ENCODE data around the gene SNX20. TPM values are rescaled to one million over a fixed set of nuclear protein-coding genes. Genes with fewer than 3 reads are reported as not detected.

The SNX20 gene
- total RNA-seq, 1 donor from 2014 or later: not detected

DNA sequence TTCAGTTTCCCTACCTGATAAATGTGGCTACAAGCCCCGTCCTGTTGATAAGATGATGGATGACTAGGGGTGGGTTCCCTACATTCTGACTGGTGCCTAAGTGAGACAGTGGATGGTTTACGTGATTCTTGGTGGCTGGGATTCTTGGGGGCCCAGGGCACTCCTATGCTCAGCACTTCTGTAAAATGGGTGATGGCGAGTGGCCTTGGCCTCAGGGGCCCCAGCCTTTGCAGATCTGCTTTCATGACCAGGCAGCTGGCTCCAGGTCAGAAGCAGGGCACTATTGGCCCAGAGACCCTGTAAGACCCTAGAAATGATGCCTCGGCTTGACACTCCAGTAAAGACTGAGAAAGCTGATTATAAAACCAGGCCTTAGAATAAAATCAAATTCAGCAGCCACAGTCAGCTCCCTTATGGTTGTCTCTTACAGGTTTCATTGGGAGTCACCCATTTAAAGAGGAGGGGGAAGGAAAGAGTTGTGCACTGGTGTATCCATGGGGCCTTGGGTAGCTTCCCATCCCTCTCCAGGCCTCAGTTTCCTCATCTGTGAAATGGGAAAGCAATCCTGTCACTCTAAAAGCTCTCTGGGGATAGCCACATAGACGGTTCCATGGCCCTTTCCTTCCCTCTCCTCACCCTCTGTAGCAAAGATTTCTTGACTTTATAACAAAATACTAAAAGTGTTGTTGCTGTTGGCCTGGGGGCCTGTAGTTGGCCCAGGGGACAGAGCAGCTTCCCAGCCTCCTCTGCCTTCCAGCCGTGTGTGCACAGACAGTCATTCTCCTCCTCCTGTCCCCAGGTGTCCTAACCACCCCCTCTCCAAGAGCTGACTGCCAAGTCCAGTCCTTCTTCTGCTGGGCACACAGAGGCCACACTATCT is 1.2 kb downstream of the SNX20 start:
- Histone ChIP-seq H3K27me3 (ENCODE audit: insufficient read depth, low read length) (no peaks in the 10 kb centered on the region), H3K4me1 (ENCODE audit: insufficient read depth, low read length) (no peaks in the 10 kb centered on the region), H3K79me2 (ENCODE audit: insufficient read depth, low read length) (no peaks in the 10 kb centered on the region), H3K4me3 (ENCODE audit: insufficient read depth, low read depth, low read length) (no peak overlapping the region), H2AFZ (ENCODE audit: low read depth, low read length) (no peak overlapping the region), H3K27ac (ENCODE audit: low read depth, low read length) (no peak overlapping the region), H3K4me2 (ENCODE audit: low read length) (no peak overlapping the region), H3K9ac (ENCODE audit: low read length) (no peak overlapping the region), H4K20me1 (ENCODE audit: insufficient read depth, low read length) (no peaks in the 10 kb centered on the region), H3K36me3 (ENCODE audit: insufficient read depth, low read length) (no peaks in the 10 kb centered on the region), H3K9me3 (ENCODE audit: insufficient read depth, low read depth, low read length) (no peaks in the 10 kb centered on the region)
- no peak for DNase-seq (ENCODE audit: low read depth)
- Mint-ChIP-seq H3K4me3 (ENCODE audit: unreplicated experiment) (no peak overlapping the region), H3K27ac (ENCODE audit: unreplicated experiment) (no peak overlapping the region), H3K9me3 (ENCODE audit: unreplicated experiment) (peaks cover under 1% of the 10 kb centered on the region), H3K4me1 (ENCODE audit: low read depth, unreplicated experiment) (no peaks in the 10 kb centered on the region), H3K36me3 (ENCODE audit: low read depth, unreplicated experiment) (no peaks in the 10 kb centered on the region), H3K27me3 (ENCODE audit: low read depth, unreplicated experiment) (peaks cover 17% of the 10 kb centered on the region)
- no peak for TF ChIP-seq EZH2 (IDR thresholded peaks at IDR 0.05; ENCODE audit: insufficient read depth, low read length)
- TF ChIP-seq, protein P1, sequence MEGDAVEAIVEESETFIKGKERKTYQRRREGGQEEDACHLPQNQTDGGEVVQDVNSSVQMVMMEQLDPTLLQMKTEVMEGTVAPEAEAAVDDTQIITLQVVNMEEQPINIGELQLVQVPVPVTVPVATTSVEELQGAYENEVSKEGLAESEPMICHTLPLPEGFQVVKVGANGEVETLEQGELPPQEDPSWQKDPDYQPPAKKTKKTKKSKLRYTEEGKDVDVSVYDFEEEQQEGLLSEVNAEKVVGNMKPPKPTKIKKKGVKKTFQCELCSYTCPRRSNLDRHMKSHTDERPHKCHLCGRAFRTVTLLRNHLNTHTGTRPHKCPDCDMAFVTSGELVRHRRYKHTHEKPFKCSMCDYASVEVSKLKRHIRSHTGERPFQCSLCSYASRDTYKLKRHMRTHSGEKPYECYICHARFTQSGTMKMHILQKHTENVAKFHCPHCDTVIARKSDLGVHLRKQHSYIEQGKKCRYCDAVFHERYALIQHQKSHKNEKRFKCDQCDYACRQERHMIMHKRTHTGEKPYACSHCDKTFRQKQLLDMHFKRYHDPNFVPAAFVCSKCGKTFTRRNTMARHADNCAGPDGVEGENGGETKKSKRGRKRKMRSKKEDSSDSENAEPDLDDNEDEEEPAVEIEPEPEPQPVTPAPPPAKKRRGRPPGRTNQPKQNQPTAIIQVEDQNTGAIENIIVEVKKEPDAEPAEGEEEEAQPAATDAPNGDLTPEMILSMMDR (IDR thresholded peaks at IDR 0.05; ENCODE audit: insufficient read depth, low read depth, low read length): no peak
- no peak for FAIRE-seq

DNA sequence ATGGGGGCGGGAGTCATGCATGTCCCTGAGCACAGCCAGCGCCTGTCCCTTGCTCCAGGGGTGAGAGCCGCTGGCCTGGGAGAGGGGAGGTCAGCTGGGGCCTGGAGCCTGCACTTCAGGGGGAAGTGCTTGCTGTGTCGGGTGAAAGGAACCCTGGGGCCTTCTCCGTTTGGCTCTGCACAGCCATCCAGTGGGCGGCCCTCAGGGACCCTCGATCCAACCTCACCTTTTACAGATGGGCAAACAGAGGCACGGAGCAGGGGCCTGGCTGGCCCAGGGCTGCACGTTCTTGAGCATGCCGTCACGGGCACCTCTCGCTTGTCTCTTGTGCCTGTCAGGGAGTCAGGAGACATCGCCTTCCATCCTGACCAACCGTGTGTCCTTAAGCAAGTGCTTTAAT is 1.8 kb downstream of the SNX20 start:
- H3K4me1 ChIP-seq (ENCODE audit: insufficient read depth, low read length): no peaks in the 10 kb centered on the region
- TF ChIP-seq, protein P1 (IDR thresholded peaks at IDR 0.05; ENCODE audit: insufficient read depth, low read depth, low read length): no peak
- no peak for TF ChIP-seq EZH2 (IDR thresholded peaks at IDR 0.05; ENCODE audit: insufficient read depth, low read length)
- DNase-seq (ENCODE audit: low read depth): no peak
- H3K4me1 Mint-ChIP-seq (ENCODE audit: low read depth, unreplicated experiment): no peaks in the 10 kb centered on the region
- no peaks in the 10 kb centered on the region for H3K79me2 ChIP-seq (ENCODE audit: insufficient read depth, low read length)
- no peaks in the 10 kb centered on the region for H3K36me3 ChIP-seq (ENCODE audit: insufficient read depth, low read length)
- peaks cover 13% of the 10 kb centered on the region for H3K27me3 Mint-ChIP-seq (ENCODE audit: low read depth, unreplicated experiment)
- no peak overlapping the region for H3K4me3 Mint-ChIP-seq (ENCODE audit: unreplicated experiment)
- no peak overlapping the region for H2AFZ ChIP-seq (ENCODE audit: low read depth, low read length)
- H3K36me3 Mint-ChIP-seq (ENCODE audit: low read depth, unreplicated experiment): no peaks in the 10 kb centered on the region
- no peak overlapping the region for H3K9ac ChIP-seq (ENCODE audit: low read length)
- no peak overlapping the region for H3K27ac Mint-ChIP-seq (ENCODE audit: unreplicated experiment)
- no peaks in the 10 kb centered on the region for H3K9me3 ChIP-seq (ENCODE audit: insufficient read depth, low read depth, low read length)
- H3K27me3 ChIP-seq (ENCODE audit: insufficient read depth, low read length): no peaks in the 10 kb centered on the region
- FAIRE-seq: no peak
- no peak overlapping the region for H3K27ac ChIP-seq (ENCODE audit: low read depth, low read length)
- no peak overlapping the region for H3K4me3 ChIP-seq (ENCODE audit: insufficient read depth, low read depth, low read length)
- no peak overlapping the region for H3K4me2 ChIP-seq (ENCODE audit: low read length)
- H4K20me1 ChIP-seq (ENCODE audit: insufficient read depth, low read length): no peaks in the 10 kb centered on the region
- peaks cover 2% of the 10 kb centered on the region for H3K9me3 Mint-ChIP-seq (ENCODE audit: unreplicated experiment)

DNA sequence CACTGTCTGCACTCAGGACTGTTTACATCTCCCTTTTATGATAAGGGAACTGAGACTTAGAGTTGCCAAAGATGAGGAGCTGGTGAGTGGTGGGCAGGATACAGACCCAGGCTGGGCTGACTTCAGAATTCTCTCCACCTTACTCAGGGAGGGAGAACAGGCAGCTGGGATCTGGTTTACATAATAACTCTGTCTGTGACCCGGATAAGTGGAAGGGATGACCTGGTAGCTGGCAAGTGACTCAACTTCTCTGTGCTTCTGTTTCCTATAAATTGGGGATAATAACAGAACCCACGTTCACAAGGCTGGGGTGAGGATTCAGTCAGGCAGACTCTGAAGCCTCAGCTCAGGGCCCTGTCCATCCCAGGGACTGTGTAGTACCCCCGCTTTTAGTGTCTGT is 2.6 kb downstream of the SNX20 start:
- FAIRE-seq (no peak), DNase-seq (ENCODE audit: low read depth) (no peak)
- H3K4me3 Mint-ChIP-seq (ENCODE audit: unreplicated experiment): no peak overlapping the region
- no peaks in the 10 kb centered on the region for H3K36me3 Mint-ChIP-seq (ENCODE audit: low read depth, unreplicated experiment)
- H3K4me1 Mint-ChIP-seq (ENCODE audit: low read depth, unreplicated experiment): no peaks in the 10 kb centered on the region
- peaks cover 9% of the 10 kb centered on the region for H3K27me3 Mint-ChIP-seq (ENCODE audit: low read depth, unreplicated experiment)
- Histone ChIP-seq H3K27ac (ENCODE audit: low read depth, low read length) (no peak overlapping the region), H3K79me2 (ENCODE audit: insufficient read depth, low read length) (no peaks in the 10 kb centered on the region), H3K36me3 (ENCODE audit: insufficient read depth, low read length) (no peaks in the 10 kb centered on the region), H3K4me1 (ENCODE audit: insufficient read depth, low read length) (no peaks in the 10 kb centered on the region), H3K9me3 (ENCODE audit: insufficient read depth, low read depth, low read length) (no peaks in the 10 kb centered on the region), H2AFZ (ENCODE audit: low read depth, low read length) (no peak overlapping the region), H3K9ac (ENCODE audit: low read length) (no peak overlapping the region), H3K4me3 (ENCODE audit: insufficient read depth, low read depth, low read length) (no peak overlapping the region), H3K27me3 (ENCODE audit: insufficient read depth, low read length) (no peaks in the 10 kb centered on the region), H3K4me2 (ENCODE audit: low read length) (no peak overlapping the region), H4K20me1 (ENCODE audit: insufficient read depth, low read length) (no peaks in the 10 kb centered on the region)
- peaks cover 5% of the 10 kb centered on the region for H3K9me3 Mint-ChIP-seq (ENCODE audit: unreplicated experiment)
- H3K27ac Mint-ChIP-seq (ENCODE audit: unreplicated experiment): no peak overlapping the region
- TF ChIP-seq, protein P1 (IDR thresholded peaks at IDR 0.05; ENCODE audit: insufficient read depth, low read depth, low read length): no peak
- TF ChIP-seq EZH2 (IDR thresholded peaks at IDR 0.05; ENCODE audit: insufficient read depth, low read length): no peak

Measured in astrocyte (in vitro differentiated cells and primary cell).